ENCODE measurements around the gene PITPNC1.
A peak's percentile ranks its signal among the peaks of the same experiment; 100 is the strongest.

Gene PITPNC1

GRCh38 chr17:67655478-67656148, 278.5 kb downstream of the PITPNC1 start:
- DNase-seq (ENCODE audit: extremely low spot score, insufficient read length, low read depth) (no peak), FAIRE-seq (peak; percentile 67)

GRCh38 chr17:67656494-67657203, 279.6 kb downstream of the PITPNC1 start:
- FAIRE-seq: peak; percentile 81
- no peak for DNase-seq (ENCODE audit: extremely low spot score, insufficient read length, low read depth)

DNA sequence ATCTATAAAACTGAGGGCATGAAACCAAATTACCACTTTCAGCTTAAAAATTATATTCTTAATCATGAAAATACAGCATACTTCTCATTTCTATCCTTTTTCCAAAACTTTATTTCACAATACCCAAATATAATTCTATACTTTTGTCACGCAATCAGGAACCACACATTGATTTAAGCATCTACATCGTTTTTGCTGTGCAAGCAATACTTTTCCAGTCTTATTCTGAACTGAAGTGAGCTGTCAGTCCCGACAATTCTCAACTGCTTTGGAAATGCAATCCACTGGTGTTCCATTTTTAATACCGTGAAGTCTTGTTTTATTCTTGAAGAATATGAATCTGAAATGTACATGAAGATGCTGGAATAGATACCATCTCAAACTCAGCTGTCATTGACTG, 280.5 kb downstream of the PITPNC1 start:
- DNase-seq (ENCODE audit: extremely low spot score, insufficient read length, low read depth): no peak
- FAIRE-seq: no peak

- no peak for FAIRE-seq
- no peak for DNase-seq (ENCODE audit: extremely low spot score, insufficient read length, low read depth)
Observed at GRCh38 chr17:67658265-67658664, 281.2 kb downstream of the PITPNC1 start.

DNA sequence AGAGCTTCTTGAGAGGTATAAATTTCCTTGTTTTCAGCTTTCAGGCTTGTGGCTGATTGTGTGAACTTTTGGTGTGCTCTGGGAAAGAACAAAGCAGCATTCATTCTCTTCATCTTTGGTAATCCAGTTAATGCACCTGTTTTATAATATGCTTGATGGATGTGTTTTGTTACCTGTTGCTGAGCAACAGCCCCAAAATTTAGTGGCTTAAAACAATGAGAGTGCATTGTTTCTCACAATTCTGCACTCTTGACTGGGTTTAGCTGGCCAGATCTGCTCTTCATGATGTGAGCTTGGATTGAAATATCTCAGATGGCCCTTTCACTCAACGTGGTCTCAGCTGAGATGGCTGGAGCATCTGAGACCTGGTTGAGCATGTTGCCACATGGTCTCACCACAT, 281.9 kb downstream of the PITPNC1 start:
- FAIRE-seq: no peak
- DNase-seq (ENCODE audit: extremely low spot score, insufficient read length, low read depth): no peak

- FAIRE-seq: no peak
- no peak for DNase-seq (ENCODE audit: extremely low spot score, insufficient read length, low read depth)
Observed at GRCh38 chr17:67662712-67663111, 285.6 kb downstream of the PITPNC1 start.

DNA sequence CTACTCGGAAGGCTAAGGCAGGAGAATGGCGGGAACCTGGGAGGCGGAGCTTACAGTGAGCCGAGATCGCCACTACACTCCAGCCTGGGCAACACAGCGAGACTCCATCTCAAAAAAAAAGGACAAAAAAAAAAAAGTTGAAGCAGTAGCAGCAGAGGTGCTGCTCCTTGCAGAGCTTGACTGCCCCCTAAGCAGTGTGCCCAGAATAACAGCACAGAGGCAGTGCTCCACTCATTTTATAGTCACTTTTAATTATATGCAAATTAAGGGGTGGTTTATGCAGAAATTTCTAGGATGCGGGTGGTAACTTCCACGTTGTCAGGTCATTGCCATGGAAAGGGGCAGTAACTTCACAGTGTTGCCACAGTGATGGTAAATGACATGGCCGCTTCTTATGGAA, 286.4 kb downstream of the PITPNC1 start:
- no peak for FAIRE-seq
- DNase-seq (ENCODE audit: extremely low spot score, insufficient read length, low read depth): no peak

- FAIRE-seq (no peak), DNase-seq (ENCODE audit: extremely low spot score, insufficient read length, low read depth) (no peak)
Observed at GRCh38 chr17:67666028-67666427, 288.9 kb downstream of the PITPNC1 start.

- FAIRE-seq (no peak), DNase-seq (ENCODE audit: extremely low spot score, insufficient read length, low read depth) (no peak)
Observed at GRCh38 chr17:67666710-67667109, 289.6 kb downstream of the PITPNC1 start.

GRCh38 chr17:67671493-67671892, 294.4 kb downstream of the PITPNC1 start:
- DNase-seq (ENCODE audit: extremely low spot score, insufficient read length, low read depth) (no peak), FAIRE-seq (no peak)

DNA sequence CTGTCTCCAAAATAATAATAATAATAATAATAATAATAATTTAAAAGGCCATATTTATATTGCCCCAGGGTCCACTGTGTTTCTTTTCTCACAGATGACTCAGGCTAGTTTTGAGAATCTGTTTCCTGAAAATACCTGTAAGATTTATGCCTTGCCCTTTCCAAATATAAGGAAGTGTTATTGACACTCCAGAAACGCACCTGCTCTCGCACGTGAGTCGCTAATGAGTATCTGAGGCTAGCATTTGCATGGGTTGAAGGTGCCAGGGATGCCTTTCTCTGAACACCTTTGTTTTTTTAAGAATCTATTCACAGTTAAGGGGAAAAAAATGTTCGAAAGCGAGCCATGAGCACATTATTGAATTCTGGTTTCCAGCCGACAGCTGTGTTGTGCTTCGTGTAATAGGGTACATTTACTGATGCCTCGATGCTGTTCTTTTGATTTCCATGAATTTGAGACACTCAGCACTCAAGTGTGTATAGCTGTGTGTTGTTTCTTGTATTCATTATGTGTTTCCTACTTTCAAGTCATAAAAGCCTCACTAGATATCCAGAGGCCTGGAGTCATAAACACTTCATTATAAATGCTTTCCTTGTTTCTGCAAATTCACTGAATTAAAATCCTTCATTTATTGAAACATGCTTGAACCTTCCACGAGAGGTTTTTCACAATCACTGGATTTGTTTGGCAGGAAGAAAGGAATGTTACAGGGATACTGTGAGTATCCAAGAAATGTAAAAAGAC, 295.7 kb downstream of the PITPNC1 start:
- FAIRE-seq (no peak), DNase-seq (ENCODE audit: extremely low spot score, insufficient read length, low read depth) (no peak)

- FAIRE-seq (no peak), DNase-seq (ENCODE audit: extremely low spot score, insufficient read length, low read depth) (no peak)
Observed at GRCh38 chr17:67675481-67675880, 298.4 kb downstream of the PITPNC1 start.

GRCh38 chr17:67676305-67676704, 299.2 kb downstream of the PITPNC1 start:
- no peak for DNase-seq (ENCODE audit: extremely low spot score, insufficient read length, low read depth)
- no peak for FAIRE-seq

DNA sequence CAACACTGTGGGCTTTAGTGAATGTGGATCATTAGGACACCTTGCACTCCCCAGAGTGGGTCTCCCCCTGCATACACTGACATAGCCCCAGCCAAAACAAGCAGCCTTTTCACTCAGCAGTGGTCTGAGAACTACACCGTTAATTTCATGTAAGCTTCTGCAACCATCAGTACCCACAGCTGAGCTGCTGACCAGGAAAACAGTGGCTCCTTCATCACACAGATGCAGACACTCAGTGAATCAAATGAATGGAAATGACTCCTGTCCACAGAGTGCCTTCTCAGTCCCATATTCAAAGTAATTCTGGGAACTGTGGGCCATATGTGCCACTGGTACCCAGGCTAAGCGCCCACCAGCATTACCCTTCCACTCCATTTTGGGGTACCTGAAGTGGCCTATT, 301.3 kb downstream of the PITPNC1 start:
- FAIRE-seq (no peak), DNase-seq (ENCODE audit: extremely low spot score, insufficient read length, low read depth) (no peak)

GRCh38 chr17:67679225-67679624, 302.1 kb downstream of the PITPNC1 start:
- FAIRE-seq (no peak), DNase-seq (ENCODE audit: extremely low spot score, insufficient read length, low read depth) (no peak)

DNA sequence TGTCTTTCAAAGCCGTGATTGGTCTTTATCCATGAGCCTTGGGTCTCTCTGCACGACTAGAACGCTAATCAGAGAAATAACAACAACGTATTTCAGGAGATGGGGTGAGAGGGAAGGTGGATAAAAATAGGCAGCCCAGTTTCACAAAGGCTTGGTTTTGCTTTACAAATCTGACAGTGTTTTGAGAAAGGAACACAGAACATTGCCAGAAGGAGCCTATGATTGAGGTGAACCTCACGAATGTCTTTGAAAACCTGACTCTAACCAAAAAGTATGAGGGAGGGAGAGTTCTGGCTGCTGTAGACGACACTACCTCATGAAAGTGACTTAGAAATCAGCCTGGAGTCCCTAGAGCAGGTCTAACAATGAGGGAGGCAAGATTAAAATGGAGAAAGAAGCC, 302.6 kb downstream of the PITPNC1 start:
- DNase-seq (ENCODE audit: extremely low spot score, insufficient read length, low read depth): no peak
- FAIRE-seq: peak; percentile 82

GRCh38 chr17:67680445-67681224, 303.6 kb downstream of the PITPNC1 start:
- no peak for FAIRE-seq
- no peak for DNase-seq (ENCODE audit: extremely low spot score, insufficient read length, low read depth)

- DNase-seq (ENCODE audit: extremely low spot score, insufficient read length, low read depth) (no peak), FAIRE-seq (no peak)
Observed at GRCh38 chr17:67682196-67682595, 305.1 kb downstream of the PITPNC1 start.

DNA sequence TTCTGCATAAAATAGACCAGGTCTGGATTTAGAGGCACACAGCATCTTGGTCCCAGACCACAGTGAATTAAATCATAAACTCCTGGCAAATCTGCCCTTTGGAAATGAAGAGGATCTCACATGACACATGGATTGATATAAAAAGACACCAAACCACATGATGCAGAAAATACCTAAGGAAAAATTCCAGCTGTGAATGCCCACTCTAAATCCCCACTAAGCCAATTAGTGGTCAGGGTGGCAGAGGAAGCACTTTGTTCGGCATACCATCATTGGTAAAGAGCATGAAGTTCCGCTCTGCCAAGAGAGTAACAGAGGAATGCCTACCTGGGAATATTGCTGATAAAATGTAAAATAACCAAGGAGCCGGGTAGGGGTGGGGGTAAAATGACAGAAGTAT, 308.3 kb downstream of the PITPNC1 start:
- no peak for DNase-seq (ENCODE audit: extremely low spot score, insufficient read length, low read depth)
- FAIRE-seq: no peak

GRCh38 chr17:67686241-67686640, 309.2 kb downstream of the PITPNC1 start:
- DNase-seq (ENCODE audit: extremely low spot score, insufficient read length, low read depth) (no peak), FAIRE-seq (no peak)

Data from GM18507 (cell line).